HG03097 (cell line): Measurements from ENCODE around the gene RAC2.
A peak's percentile ranks its signal among the peaks of the same experiment; 100 is the strongest.
"Not testable (repeated sequence)": the region's sequence is repeated elsewhere in the genome, so short reads cannot be mapped to it uniquely, and the experiment has no call there.

Source experiments
- ATAC-seq: cut with Tn5 transposase; IDR thresholded peaks from one replicate; pipeline ENCODE4 v1.9.1; 2021; ENCODE audit not compliant: unreplicated experiment, low FRiP score

Gene RAC2

GRCh38 chr22:37258005-37258752 lies 14.1 kb upstream of the RAC2 start:
- ATAC-seq: no peak

- ATAC-seq: no peak
These were observed 12.1 kb upstream of the RAC2 start for GRCh38 chr22:37256075-37256726.

GRCh38 chr22:37255558-37256006 lies 11.5 kb upstream of the RAC2 start:
- ATAC-seq: no peak

- no peak for ATAC-seq
These were observed 10.8 kb upstream of the RAC2 start for GRCh38 chr22:37254867-37255233.

- ATAC-seq: no peak
These were observed 10.3 kb upstream of the RAC2 start for GRCh38 chr22:37254209-37254866.

- no peak for ATAC-seq
These were observed 9.1 kb upstream of the RAC2 start for GRCh38 chr22:37253126-37253660.

DNA sequence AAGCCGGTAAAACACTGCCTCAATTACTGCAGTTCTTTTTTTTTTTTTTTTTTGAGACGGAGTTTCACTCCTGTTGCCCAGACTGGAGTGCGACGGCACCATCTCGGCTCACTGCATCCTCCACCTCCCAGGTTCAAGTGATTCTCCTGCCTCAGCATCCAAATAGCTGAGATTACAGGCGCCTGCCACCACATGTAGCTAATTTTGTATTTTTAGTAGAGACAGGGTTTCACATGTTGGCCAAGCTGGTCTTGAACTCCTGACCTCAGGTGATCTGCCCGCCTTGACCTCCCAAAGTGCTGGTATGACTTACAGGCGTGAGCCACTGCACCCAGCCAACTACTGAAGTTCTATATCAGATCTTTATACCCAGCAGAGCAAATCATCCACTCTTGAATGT lies 7.8 kb upstream of the RAC2 start:
- ATAC-seq: not testable (repeated sequence)

- ATAC-seq: no peak
These were observed 5.9 kb upstream of the RAC2 start for GRCh38 chr22:37249986-37250385.

GRCh38 chr22:37248251-37248650 lies 4.2 kb upstream of the RAC2 start:
- no peak for ATAC-seq

DNA sequence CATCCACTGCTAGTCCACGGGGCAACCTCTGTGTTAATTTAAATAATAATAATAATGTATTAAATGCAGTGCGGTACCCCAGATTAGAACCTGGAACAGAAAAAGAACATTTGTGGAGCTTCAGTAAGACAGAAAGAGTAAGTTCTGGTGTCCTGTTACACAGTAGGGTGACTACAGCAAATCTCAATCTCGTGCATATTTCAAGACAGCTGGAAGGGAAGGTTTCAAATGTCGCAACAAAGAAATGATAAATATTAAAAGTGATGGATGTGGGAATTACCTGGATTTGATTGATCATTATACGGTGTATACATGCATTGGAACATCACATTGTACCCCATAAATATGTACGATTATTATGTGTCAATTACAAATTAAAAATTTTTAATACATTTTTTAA lies 1.7 kb upstream of the RAC2 start:
- no peak for ATAC-seq

DNA sequence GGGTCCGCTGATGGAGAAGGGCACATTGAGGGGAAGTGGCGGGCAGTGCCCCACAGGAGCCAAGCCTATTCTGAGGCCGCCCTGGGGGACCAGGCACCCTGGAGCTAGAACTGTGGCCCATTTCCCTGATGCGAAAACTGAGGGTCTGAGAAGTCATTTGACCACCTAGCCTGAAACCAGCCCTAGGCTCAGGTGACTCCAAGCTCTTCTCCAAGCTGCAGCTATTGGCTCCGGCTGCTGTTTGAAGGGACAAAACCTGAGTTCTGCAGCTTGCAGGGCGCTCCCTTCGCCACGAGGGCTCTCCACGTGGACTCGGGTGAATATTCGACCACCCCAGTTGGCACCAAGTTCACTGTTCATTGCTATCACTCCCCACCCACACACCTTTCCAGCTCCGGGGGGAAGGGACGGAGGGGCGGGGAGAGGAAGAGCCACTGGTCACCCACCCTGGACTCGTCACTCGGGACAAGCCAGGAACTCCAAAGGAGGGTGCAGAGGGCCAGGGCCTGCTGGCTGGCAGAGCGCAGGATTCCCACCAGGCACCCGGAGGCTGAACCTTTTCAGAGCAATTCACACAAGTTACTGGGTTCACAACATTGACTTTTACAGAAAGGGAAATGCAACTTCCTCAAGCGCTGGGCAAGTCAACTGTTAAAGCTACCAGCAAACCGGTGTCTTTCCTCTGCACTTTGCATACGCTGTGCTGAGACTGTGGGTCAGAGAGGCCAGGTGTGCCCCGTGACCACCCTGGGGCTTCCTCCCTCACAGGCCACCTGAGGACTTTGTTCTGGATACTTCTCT lies 1.1 kb upstream of the RAC2 start:
- peak; percentile 28 for ATAC-seq

DNA sequence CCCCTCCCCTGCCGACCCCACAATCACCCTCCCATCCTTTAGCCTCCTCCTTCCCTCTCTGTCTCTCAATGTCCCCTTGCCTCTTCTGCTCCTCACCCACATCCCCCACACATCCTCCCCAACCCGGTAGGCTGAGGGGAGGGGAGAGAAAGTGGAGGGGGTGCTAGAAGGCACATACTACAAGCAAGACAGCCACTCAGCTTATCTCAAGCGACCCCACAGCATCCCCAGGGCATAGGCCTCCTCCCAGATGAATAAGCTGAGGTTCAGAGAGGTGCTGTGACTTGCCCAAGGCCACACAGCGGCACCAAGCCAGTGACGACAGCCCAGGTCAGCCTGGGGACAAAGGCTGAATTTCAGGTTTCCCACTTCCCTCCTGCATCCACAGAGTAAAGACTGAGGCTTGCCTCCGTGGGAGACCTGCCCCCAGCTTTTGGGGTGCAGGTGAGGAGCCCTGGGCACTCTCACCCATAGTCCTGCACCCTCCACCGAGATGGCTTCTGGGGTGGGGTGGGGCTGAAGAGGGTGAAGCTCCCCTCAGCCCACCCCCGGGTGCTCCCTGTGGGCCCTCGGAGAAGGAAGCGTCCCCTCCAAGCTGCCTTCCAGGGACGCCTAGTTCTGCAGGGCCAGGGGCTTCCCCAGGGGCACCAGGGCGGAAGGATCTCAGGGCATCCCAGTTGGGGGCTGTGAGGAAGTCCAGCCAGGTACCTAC lies 511 bp downstream of the RAC2 start:
- no peak for ATAC-seq

DNA sequence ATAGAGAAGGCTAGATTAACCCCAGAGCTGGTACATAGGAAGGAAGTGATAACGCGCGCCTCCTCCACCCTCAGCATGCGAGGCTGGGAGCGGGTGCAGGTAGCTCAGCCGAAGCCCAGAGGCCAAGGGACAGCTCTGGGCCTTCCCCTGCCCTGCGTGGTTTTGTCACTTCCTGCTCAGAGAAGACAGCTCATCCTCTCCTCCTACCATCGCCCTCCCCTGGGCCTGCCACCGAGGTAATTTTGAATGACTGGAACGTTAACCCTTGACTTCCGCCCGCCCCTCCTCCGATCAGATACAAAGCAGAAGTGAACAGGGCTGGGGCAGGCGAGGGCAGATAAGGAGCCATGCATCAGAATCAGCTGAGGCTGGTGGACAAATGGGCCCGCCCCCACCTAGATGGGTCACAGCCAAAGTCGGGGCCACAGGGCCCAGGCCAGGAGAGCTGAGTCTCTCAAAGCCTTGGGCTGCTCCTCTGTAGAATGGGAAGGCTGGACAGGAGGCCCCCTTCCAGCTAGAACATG lies 1.6 kb downstream of the RAC2 start:
- ATAC-seq: peak; percentile 54

DNA sequence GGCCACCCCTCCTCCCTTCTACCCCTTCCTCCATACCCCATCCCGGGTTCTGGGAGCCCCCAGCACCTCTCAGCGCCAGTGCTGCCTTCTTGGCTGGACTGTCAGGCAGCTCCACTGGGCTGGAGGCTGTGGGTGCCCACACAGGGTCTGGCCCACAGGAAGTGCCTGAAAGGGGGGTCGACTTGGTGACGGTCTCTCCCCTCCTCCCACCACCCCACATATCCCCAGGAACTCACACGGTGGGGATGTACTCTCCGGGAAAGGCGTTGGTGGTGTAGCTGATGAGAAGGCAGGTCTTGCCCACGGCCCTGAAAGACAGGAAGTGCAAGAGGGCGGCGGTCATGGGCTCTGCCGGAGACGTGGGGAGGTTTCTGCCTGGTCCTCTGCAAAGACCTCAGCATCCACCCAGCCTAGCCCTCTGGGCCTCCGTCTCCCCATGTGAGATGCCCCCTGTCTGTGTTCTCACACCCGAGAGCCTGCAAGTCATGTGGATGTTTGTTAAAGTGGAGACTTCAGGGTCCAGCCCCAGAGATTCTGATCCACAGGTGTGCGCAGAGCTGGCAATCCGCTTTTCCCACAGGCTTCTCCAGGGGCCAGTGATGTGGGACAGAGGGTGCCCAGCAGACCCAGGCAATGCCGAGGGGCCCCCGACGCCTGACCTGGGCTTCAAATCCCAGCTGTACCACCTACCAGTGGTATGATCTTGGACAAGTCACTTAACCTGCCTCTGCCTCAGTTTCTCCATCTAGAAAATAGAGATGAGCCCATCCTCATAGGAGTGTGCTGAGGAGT lies 2.5 kb downstream of the RAC2 start:
- ATAC-seq: no peak

DNA sequence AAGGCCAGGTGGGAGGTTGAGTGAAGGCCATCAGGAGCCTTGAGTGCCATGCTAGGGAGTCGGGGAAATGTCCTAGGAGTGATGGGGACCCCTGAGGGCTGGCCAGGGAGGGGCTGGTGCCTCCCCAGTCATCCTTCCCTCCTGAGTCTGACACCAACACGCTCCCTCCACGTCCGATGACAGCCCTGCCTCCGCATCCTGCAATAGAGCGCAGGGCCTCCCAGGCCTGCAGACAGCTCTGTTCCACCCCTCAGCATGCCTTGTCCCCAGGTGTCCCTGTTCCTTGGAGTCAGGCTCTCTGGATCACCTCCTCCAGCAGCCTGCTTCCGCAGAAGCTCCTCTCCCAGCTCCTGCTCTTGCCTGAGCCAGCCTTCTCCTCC lies 3.1 kb downstream of the RAC2 start:
- no peak for ATAC-seq

DNA sequence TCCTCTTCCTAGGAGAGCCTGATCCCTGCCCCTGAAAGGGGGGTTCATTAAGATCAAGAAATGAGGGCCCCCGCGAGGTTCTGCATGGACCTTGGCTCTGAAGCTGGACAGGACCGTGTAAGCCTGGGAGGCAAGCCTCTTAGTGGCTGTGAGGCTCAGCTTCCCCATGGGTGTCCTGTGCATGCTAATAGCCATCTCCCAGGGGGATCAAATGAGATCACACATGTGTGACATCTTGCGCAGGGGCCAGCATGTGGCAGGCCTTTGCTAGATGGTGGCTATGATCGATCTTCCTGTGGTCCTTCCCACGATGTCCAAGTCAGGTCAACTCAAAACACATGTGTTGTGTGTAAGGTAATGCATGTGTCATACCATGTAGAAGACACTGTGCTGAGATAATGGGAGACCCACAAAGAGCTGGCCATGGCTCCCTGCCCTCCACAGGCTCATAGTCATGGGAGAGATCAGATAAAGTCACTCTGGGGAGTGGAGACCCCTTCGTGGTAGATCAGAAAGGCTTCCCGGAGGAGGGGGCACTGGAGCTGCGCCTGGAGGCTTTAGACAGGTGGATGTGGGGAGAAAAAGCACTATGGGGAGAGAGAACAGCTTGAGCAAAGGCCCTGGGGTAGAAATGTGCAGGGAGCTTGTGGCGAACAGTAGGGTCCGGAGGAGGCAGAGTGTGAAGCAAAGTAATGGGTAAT lies 3.7 kb downstream of the RAC2 start:
- ATAC-seq: no peak

- ATAC-seq: no peak
These were observed 4.5 kb downstream of the RAC2 start for GRCh38 chr22:37239336-37240239.
